Stomach (tissue), 4 donors: ENCODE measurements around the gene UBE2Z.

Experiments used
- CTCF ChIP-seq, 7 experiments: fragments of 450-650 bp in 4 of 7; fragments of 200-600 bp in 3 of 7; sonication (generic) in 3 of 7; IDR thresholded peaks; one replicate each; pipeline ENCODE4 v1.5.1; 2016 to 2019; ENCODE audit warnings: antibody characterized with exemption in 7 of 7, control low read depth in 2 of 7, mild to moderate bottlenecking in 1 of 7
- POLR2A ChIP-seq, 4 donors: fragments of 450-650 bp; IDR thresholded peaks; one replicate each; pipeline ENCODE4 v1.6.1; 2016; ENCODE audit warnings: antibody characterized with exemption in 4 of 4, control low read depth in 2 of 4, mild to moderate bottlenecking in 1 of 4, moderate library complexity in 1 of 4

- TF ChIP-seq CTCF (IDR thresholded peaks at IDR 0.05): no peak
- no peak for TF ChIP-seq POLR2A (IDR thresholded peaks at IDR 0.05)
These were observed 14.3 kb upstream of the UBE2Z start for GRCh38 chr17:48893646-48894508.
